VCaP (cell line): ENCODE data around the gene INTS4.

Experiments
- H3K27ac ChIP-seq: fragments of 450-650 bp; 2 replicates; pipeline ENCODE4 v1.5.1; 2017
- CTCF ChIP-seq: fragments of 450-650 bp; conservative IDR thresholded peaks from 2 replicates; pipeline ENCODE4 v1.5.1; 2017; ENCODE audit warnings: mild to moderate bottlenecking, moderate library complexity

The INTS4 gene

GRCh38 chr11:77833302-77833701, 161.2 kb downstream of the INTS4 start:
- no peak for TF ChIP-seq CTCF

GRCh38 chr11:77828926-77829325, 165.5 kb downstream of the INTS4 start:
- no peak overlapping the region for H3K27ac ChIP-seq
- TF ChIP-seq CTCF = no peak

More at GRCh38 chr11:77833302-77833701, 161.2 kb downstream of the INTS4 start:
- H3K27ac ChIP-seq = no peak overlapping the region
